ENCODE results near the gene EHMT1. TPM values are rescaled to one million over a fixed set of nuclear protein-coding genes. Genes with fewer than 3 reads are reported as not detected.

EHMT1 gene
- total and polyA plus RNA-seq, 10 of the 15 experiments (the other 5 are each of a cell fraction or from before 2014, with no cell fraction given) = 2.9 to 100 (median 48.1) TPM

GRCh38 chr9:137816531-137817235 lies 197.9 kb downstream of the EHMT1 start:
- POLR2A ChIA-PET = no interaction called here
- SMC1A ChIA-PET (ENCODE audit: uncharacterized antibody, unreplicated experiment) = no interaction called here
- peaks cover 4% of the 10 kb centered on the region; the same call in 2 of the 3 replicates for H3K9me3 ChIP-seq (replicated peaks; ENCODE audit: control insufficient read depth, insufficient read depth, low read length)
- TF ChIP-seq TCF12 (IDR thresholded peaks at IDR 0.05; ENCODE audit: low read depth, low read length) (peak; percentile 69; the same call in 1 of the 2 replicates), PAX8 (IDR thresholded peaks at IDR 0.05) (no peak), JUND (IDR thresholded peaks at IDR 0.05; ENCODE audit: low read depth, low read length) (0 out of 2 replicates have a peak, but pooled peaks have one; percentile 17), PAX5 (IDR thresholded peaks at IDR 0.05; ENCODE audit: borderline replicate concordance, low read depth, low read length) (peak; percentile 44; the same call in 1 of the 2 replicates), MEF2B (IDR thresholded peaks at IDR 0.05; ENCODE audit: partially characterized antibody, poor library complexity, severe bottlenecking) (peak; percentile 39), TBL1XR1 (IDR thresholded peaks at IDR 0.05; ENCODE audit: low read depth, low read length) (0 out of 2 replicates have a peak, but pooled peaks have one; percentile 52), ATF7 (IDR thresholded peaks at IDR 0.05; ENCODE audit: low read depth) (no peak), IRF4 (IDR thresholded peaks at IDR 0.05; ENCODE audit: low read depth, low read length) (peak; percentile 87), NFXL1 (IDR thresholded peaks at IDR 0.05; ENCODE audit: borderline replicate concordance) (no peak), SKIL (IDR thresholded peaks at IDR 0.05; ENCODE audit: low read depth, poor library complexity, severe bottlenecking) (peak; percentile 80), CHD4 (IDR thresholded peaks at IDR 0.05) (no peak), E2F4 (IDR thresholded peaks at IDR 0.05; ENCODE audit: low read depth, low read length) (no peak), BCL11A (IDR thresholded peaks at IDR 0.05; ENCODE audit: low read depth, low read length) (peak; percentile 73; the same call in 1 of the 2 replicates), HDGF (IDR thresholded peaks at IDR 0.05) (no peak), RAD21 (IDR thresholded peaks at IDR 0.05; ENCODE audit: insufficient read depth, low read depth, low read length) (peak; percentile 13; the same call in 1 of the 2 replicates), FOXM1 (IDR thresholded peaks at IDR 0.05; ENCODE audit: low read depth, low read length) (peak; percentile 84), SMAD1 (IDR thresholded peaks at IDR 0.05; ENCODE audit: low read depth, partially characterized antibody) (no peak), NKRF (conservative IDR thresholded peaks at IDR 0.05) (no peak), SRF (IDR thresholded peaks at IDR 0.05; ENCODE audit: low read depth in 2 of 2, low read length in 2 of 2) (peak in 1 of 2 experiments; percentile 62; a peak in 2 of 4 replicates)

More at GRCh38 chr9:137816531-137817235, 197.9 kb downstream of the EHMT1 start:
- ATAC-seq = peak; percentile 84
- ChIA-PET RAD21 (ENCODE audit: unreplicated experiment) (no interaction called here), CTCF (interaction anchor here (0.6 kb wide), 1 partner anchor 313 kb away, joined by 3 read pairs; no protein-coding TSS in a partner anchor)
- Histone ChIP-seq H3K27me3 (replicated peaks in 1 of 2; ENCODE audit: control insufficient read depth in 2 of 2, insufficient read depth in 2 of 2, low read length in 1 of 2) (no peaks in the 10 kb centered on the region), H3K79me2 (ENCODE audit: control insufficient read depth, insufficient read depth, low read length) (no peaks in the 10 kb centered on the region; the same call in none of the 2 replicates), H3K4me3 (no peak overlapping the region), H2AFZ (ENCODE audit: control insufficient read depth, low read depth, low read length) (no peak overlapping the region), H3K4me2 (ENCODE audit: control insufficient read depth, insufficient read depth) (peak overlapping the region; percentile 55; the same call in 1 of the 2 replicates), H3K36me3 (ENCODE audit: control insufficient read depth in 2 of 2, insufficient read depth in 2 of 2, low read length in 1 of 2) (peaks cover 43 to 53% of the 10 kb centered on the region in 2 experiments), H3K27ac (ENCODE audit: control insufficient read depth, insufficient read depth) (peak overlapping the region; percentile 82), H3K4me1 (ENCODE audit: control insufficient read depth, insufficient read depth, low read length) (peaks cover 15% of the 10 kb centered on the region), H3K9ac (ENCODE audit: control insufficient read depth, insufficient read depth, low read length) (no peak overlapping the region), H4K20me1 (ENCODE audit: control insufficient read depth, insufficient read depth) (no peaks in the 10 kb centered on the region)
- intact Hi-C loops (cut with micrococcal nuclease; ENCODE audit: unreplicated experiment) = no loop called here
- no TSS peak for BruUV-seq (replicated peaks)
- 29% methylated on average over 22 of the region's 22 CpGs for WGBS (ENCODE audit: insufficient coverage, insufficient replicate concordance, low lambda C conversion rate, missing lambda C conversion rate)
- in situ Hi-C loops (cut with MboI) = no loop called here
- peak; percentile 54 for FAIRE-seq
- peak; percentile 52 for DNase-seq (ENCODE audit: low read depth, low spot score)

Measured in GM12878 (cell line).